DMS114 treated with DMSO at 0.1 percent for 48 hours (cell line): ENCODE results near the gene PXMP4.

Experiments
- DNase-seq: peaks from one replicate; lab custom pipeline; 2025; ENCODE audit not compliant: unreplicated experiment; lab: John Stamatoyannopoulos, UW

PXMP4 gene

DNA sequence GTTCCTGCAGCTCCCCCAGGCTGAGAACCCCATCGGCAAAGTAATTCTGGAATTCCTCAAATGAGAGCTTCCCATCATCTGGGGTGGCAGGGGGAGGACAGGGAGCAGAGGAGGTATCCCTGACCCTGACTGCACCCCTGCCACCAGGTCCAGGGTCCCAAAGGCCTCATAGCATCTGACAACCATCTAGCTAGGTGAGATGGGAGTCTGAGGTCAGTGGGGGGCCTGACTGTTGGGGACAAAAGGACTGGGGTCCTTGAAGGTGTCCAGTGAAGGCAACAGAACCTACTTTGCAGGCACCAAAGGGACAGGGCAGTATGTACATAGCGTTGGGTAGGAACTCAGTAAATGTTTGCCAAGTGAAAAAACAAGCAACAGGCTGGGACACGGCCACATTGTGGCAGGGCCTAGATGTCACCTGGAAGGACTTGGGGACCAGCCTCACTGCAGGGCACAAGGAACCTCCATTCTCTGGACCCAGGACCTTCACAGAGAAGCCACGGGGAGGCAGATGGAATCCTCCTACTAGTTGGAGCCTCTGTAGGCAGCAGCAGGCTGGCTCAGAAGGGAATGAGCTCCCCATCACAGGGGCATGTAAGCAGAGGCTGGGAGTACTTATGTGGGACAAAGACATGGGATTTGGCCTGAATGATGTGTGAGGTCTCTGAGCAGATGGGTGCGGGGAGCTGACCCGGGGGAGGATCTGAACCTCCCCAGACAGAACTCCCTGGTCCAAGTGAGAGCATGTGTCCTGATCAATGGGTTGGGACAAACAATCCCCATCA is 49.2 kb downstream of the PXMP4 start:
- DNase-seq = no peak

DNA sequence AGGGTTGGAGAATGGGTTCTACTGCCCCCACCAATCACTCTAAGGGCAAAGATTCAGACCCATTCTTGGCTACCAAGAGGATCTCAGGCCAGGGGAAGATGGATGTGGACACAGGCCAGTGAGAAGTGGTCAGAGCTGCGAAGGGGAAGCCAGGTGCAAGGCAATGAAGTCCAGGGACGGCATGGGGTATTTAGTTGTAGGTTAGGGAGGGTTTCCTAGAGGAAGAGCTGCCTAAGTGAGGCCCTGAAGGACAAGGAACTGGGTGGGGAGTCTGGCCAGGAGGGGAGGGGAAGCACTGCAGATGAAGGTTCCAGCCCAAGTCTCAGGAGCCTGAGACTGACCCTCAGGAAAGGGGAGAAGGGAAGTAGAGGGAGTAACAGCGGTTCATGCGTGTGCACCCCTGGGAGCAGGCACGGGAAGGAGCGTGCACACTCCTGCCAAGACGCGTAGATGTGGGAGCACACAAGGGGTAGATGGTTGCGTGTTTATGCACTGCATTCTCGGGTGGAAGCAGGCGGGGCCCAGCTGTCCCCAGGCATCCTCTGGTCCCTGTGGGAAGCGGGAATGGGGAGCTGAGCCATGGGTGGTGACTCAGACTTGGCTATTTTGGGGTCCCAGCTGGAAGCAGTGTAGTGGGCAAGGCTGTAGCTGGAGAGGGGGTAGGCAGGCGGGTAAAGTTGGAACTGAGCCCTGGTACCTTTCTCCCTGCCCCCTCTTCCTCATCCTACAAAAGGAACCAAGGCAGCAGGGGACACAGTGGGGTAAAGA is 50.1 kb downstream of the PXMP4 start:
- DNase-seq = no peak

DNA sequence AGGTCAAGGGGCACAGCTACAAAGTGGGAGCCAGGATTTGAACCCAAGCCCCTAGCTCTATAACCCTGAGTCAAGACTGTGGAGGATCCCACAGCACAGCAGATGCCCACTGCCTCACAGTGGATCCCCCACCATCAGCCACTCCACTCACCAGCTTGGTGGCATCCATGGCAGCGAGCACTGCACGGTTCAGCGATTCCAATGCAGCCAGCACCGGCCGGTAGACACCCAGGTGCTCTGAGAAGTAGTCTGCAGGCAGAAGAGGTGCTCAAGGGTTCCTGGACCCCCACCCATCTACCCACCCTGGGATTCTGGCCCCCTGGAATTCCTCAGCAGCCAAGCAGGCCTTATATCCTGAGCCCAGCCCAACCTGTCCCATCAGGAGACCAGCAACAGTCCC is 50.9 kb downstream of the PXMP4 start:
- DNase-seq = no peak

DNA sequence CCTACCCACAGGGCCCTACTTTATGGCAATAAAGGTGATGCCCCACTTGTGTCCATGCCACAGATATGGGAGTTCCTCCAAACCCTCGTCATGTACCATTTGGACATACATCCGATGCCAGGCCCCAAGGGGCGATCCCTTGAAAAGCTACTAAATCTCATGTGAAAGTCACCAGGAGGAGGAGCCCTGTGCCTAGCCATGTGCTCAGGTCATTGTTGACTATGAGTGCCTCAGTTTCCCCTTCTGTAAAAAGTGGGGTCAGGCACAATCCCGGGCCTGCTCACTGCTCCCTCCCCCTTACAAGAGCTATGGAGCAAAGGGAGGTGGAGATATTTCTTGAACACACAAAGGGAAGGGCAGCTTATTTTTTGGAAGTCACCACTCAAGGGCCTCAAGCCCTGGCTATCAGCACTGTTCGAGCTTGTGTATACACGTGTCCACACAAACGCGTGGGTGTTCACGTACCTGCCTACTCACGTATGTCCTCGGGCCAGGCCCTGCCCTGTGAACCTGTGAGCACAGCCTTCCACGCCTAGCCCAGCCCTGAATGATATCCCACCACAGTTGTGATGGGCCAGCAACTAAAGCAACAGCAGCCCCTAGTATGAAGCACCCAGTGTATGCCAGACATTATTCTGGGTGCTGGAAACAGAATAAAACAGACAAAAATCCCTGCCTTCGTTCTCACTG is 51.5 kb downstream of the PXMP4 start:
- no peak for DNase-seq

DNA sequence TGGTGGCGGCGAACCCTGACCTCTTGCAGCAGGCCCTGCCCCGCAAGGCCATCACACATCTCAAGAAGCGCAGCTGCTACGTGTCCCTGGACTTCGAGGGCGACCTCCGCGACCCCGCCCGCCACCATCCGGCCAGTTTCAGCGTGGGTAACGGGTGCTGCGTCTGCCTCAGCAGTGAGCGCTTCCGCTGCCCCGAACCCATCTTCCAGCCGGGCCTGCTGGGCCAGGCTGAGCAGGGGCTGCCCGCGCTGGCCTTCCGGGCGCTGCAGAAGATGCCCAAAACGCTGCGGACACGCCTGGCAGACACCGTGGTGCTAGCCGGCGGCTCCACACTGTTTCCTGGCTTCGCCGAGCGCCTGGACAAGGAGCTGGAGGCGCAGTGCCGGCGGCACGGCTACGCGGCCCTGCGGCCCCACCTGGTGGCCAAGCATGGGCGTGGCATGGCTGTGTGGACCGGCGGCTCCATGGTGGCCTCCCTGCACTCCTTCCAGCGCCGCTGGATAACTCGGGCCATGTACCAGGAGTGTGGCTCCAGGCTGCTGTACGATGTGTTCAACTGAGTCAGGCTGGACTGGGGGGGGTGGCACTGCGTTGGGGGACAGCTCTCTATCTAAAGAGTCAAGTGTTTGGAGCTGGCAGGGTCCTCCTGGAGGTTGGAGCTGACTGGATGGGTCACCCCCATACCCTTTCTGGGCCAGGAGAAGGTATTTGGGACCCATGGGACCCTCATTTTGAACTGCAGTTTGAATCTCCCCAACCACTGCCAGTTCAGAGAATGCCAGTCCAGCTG is 52.2 kb downstream of the PXMP4 start:
- no peak for DNase-seq

DNA sequence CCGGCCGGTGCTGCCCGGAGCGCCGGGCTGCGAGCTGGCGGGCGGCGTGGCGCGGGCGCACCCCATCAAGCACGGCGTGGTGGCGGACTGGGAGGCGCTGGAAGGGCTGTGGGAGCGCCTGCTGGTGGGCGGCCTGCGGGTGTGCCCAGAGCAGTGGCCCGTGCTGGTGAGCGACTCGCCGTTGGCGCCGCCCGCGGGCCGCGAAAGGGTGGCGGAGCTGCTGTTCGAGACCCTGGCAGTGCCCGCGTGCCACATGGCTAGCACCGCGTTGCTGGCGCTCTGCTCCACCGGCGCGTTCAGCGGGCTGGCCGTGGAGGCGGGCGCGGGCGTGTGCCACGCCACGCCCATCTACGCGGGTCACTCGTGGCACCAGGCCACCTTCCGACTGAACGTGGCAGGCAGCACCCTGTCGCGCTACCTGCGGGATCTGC is 52.9 kb downstream of the PXMP4 start:
- no peak for DNase-seq

DNA sequence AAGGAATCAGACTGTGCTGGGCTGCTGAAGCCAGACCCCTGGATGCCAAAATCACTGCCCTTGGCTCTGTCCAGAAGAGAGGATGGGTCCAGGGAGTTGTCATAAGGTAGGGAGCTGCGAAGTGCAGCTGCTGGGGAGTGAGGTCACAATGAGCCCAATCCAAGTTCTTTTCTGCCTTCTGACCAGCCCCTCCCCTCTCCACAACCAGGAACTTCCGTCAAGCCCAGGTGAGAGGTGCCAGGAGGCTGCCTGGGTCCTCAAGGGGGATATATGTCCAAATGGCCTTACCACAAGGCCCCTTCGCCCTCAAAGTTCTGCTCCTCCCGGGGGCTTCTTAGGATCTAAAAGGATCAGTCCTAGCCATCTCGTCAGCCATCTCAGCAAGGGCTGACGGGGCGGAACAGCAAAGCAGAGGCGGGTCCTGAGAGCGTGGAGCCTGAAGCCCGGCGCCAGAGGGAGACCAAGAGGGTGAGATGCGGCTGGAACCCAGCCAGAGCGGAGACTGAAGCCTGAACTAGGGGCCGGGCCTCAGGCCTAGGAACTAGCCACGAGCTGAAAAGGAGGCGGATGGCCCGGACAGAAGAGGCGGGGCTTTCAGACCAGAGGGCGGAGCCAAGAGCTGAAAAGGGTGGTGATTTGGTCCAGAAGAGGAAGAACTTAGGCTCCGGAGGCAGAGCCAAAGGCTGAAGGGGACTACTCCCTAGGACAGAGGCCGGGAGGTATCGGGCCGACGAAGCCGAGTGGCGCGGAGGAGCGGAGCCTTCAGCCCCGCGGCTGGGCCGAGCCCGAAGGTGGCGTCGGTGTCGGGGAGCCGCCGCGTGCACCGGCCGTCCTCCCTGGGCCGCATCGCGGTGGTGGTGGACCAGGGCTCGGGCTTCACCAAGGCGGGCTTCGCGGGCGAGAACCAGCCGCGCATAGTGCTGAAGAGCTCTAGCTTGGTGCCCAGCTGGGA is 53.5 kb downstream of the PXMP4 start, which contains the start of gene ACTL10:
Gene ACTL10 (plus strand): TSS at position 651 of the 952 bp plus-strand sequence. CDS start 555 bp downstream, outside the sequence.
- no peak for DNase-seq

DNA sequence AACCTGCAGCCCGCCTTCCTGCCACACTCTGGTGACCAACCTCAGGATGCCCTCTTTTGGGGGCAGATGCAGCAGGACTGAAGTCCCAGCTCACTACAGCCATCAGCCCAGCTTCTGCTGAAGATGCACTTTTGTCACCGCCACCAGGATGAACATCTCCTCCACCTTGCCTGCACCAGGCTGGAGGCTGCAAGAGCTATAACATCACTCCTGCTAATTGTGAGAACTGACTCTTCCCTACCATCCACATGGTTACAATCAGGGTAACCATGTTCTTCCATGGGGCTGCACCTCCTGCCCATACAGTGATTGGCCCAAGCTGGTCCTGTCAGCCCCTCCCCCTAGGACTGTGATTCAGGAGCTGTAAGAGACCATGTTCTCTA is 55.4 kb downstream of the PXMP4 start:
- DNase-seq = no peak

DNA sequence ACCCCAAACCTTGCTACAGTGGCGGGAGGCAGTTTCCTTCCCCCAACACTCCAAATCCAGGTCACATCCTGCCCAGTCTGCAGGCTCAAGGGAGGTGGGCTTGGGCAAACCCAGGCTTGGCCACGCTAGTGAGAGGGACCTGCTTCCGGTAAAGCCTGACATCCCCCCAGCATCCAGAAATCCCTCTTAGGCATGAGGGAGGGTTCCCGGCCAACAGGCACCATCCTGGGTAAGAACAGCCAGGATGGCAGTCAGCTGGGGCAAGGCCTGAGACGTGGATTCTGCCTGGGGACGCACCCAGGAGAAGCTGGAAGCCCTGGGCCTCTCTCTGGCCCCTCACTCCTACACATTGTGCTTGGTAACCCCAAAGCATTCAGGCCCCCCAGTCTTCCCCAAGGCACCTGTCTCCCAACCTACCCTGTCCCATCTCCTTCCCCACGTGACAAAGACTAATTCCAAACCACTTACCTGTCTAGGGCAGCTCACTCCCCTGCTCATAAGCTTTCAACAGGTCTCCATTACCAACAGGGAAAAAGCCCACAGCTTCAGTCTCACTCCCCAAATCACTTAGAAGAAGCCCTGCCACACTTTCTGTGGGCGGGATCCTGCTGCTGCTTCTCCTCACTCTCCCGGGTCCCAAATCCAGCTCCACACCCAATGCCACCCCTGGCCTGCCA is 55.9 kb downstream of the PXMP4 start:
- no peak for DNase-seq

DNA sequence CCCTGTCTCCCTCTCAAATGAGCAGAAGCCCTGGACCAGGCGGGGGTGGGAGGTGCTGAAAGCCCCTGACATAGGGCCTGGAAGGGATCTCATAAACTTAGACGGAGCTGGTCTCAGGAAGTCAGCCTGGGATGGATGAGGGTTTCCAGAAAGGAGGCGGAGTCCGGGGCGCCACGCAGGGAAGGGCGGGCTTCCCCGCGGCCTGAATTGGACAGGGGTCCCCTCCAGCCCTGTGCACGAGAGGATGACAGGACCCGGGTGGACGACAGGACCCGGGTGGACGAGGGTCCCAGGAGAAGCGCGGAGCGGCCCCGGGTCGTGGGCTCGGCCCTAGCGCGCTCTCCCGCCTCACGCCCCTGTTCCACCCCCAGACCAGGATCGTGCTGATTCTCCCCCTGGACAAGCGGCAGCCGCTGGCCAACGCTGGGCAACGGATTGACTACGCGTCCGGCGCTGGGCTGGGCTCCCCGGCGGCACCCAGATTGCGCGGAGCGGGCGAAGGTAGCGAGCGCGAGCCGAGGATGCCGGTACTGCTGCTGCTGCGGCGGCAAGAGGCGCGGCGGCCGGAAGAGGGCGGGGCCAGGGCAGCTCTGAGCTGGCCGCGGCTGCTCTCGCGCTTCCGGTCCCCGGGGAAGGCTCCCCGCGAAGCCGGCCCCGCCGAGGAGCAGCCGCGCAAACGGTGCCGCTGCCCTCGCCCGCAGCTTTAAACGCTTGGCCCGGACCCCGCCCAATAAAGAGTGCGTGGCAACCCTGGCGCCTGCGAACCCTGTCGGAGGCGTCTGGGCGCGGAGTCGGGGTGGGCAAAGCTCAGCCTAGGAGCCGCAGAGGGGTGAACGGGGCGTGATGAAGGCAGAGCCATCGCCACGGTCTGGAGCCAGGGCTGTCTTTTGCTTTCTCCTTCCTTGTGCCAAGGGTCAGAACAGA is 56.7 kb downstream of the PXMP4 start:
- DNase-seq = peak; percentile 41

DNA sequence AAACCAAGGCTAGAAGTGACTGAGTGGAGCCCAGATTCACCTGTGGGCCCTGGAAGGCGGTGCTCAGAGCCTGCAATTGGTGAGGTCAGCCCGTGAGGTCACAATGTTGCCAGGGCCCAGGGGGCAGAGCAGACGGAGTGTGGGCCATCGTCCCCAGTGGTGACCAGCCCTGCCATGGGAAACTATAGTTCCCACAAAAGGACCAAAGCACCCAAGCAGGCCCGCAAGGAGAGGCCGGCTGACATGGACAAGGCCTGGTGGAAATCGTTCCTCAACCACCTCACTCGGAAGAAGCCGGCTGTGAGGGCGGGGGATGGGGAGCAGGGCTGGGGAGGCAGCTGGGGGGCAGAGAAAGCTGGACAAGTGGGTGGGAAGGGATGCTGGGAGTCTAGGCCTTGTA is 57.9 kb downstream of the PXMP4 start, which contains the start of gene C20orf144:
Gene C20orf144 (plus strand): TSS at position 156 of the 400 bp plus-strand sequence. CDS start 19 bp downstream, at position 175.
- DNase-seq = no peak

DNA sequence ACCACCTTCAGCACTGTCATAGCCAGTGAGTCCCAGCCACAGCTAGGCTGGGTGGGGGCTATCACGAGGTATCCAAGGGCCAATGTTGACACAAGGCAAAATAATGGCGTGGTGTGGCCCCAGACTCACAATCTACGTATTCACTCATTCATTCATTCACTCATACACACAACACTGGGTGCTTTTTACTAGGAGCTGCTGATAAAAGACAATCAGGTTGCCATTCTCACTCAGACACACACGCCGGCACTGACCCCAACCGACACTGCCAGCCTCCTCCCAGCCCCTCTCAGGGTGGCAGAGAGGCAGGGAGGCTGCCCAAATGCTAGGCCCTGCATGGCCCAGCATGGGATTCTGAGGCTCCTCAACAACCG is 59.4 kb downstream of the PXMP4 start:
- DNase-seq = no peak

DNA sequence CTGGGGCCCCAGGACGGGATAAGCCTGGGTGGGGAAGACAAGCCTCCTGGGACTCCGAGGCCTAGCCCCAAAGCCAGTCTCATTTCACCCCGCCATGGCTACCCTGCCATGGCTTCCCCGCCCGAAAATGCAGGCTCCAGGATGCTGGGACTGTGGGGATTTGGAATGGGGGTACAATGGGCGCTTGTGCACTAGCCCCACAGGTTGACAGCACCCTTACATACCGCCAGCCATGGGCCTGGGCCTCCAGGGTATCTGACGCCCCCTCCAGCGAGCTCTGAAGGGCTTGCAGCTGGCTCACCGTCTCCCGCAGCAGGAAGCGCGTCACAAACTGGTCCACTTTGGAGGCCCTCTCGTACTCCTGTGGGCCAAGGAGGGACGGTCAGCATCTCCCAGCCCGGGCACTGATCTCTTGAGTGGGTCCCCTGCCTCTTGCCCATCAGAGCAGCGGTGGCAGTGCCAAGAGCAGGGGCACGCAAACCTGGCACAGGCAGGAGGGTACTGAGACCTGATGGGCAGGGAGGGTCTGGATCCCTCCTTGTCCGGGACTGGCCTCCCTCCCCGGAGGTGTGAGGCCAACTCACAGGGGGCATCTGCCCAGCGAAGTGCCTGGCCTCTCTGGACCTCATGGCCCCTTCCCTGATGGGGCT is 60.0 kb downstream of the PXMP4 start:
- DNase-seq = no peak

DNA sequence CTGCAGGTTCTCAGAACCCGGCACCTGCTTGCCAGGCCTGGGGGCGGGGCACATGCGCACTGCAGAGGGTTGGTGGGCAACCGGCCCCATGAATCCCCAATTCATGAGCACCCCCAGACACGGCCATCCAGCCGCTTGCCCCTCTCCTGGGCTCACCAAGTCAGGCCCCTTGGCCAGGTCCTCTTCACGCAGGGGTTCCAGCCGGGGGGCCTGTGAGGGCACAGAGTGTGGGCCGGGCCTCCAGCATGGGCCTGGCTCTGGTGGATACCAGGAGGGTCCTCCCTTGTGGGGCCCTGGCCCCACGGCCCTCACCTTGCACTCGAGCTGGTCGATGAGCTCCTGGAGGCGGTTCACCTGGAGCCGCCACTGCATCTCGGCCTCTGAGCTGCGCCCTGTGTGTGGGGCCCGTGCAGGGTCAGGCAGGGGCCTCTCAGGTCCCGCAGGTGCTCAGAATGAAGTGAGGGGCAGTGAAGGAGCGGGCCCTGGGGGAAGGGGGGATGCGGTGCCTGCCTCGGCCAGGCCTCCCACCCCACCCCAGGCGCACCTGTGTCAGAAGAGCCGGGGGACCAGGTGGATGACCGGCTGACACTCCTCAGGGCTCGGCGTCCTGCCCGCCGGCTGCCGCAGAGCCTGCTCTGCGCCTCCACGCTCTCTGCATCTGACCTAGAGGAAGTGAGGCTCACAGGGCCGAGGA is 60.6 kb downstream of the PXMP4 start:
- no peak for DNase-seq

DNA sequence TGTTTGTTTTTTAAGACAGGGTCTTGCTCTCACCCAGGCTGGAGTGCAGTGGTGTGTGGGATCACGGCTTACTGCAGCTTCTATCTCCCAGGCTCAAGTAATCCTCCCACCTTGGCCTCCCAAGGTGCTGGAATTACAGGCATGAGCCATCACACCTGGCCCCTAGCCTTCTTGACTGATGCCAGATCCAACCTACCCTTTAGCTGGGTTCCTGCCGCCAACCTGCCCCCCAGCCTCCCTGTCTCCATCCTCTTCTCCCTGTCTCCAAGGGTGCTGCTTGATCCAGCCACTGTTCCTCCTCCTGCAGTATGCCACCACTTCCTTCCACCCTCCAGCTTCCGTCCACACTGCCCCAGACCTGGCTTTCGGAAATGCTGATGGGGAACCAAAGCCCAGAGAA is 61.2 kb downstream of the PXMP4 start:
- no peak for DNase-seq

DNA sequence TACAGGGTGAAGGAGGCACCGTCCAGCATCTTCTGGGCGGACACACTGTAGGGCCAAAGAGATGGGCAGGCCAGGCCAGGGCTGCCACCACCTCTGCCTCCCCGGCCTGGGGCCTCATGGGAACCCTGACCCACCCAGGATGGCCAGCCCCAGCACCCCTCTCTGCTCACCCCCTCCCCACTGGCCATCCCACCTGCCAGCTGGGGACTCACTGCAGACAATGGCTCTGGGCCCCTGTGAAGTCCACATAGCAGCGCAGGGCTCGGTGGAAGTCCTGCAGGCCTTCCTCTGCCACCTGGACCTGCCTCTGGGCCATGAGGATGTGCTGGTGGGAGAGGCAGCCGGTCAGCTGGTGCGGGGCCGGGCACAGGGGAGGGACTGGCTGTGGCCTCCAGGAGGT is 61.6 kb downstream of the PXMP4 start:
- DNase-seq = no peak

DNA sequence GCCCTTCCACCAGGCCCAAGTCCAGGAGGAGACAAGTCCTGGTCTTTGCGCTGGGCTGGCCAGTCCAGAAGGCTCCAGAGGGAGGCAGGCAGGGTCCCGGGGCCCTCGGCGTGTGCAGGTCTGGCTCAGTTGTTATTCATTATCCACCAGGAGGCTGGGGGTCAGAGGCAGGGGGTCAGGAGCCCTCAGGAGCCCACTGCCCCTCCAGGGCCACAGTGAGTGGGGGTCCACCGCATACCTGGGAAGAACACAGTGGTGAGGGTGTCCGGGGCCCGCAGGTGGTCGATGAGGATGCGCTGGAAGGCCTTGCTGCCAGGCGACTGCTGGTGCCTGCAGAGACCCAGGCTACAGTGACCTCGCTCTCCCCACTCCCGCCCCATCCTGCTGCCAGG is 62.4 kb downstream of the PXMP4 start:
- DNase-seq = no peak
